Endothelial cell of umbilical vein (primary cell): ENCODE measurements around the gene LAMTOR2. TPM values are rescaled to one million over a fixed set of nuclear protein-coding genes. Genes with fewer than 3 reads are reported as not detected.

Source experiments
- BruUV-seq: library from RNA; stranded (reverse); fragments of 400-500 nt; replicated peaks from 2 replicates; lab custom pipeline; 2021; lab: Mats Ljungman, UMichigan
- CTCF ChIA-PET: fragments of 300-600, 350-600 bp; sonication (Branson Sonifier 250); formaldehyde crosslinking; loops from one replicate; lab custom pipeline; 2021; ENCODE audit warnings: antibody characterized with exemption, inconsistent platforms; lab: Charles Lee
- POLR2A ChIA-PET: fragments of 300-600, 350-600 bp; sonication (Branson Sonifier 250); formaldehyde crosslinking; loops from one replicate; lab custom pipeline; 2021; ENCODE audit warnings: antibody characterized with exemption, inconsistent platforms; lab: Charles Lee
- DNase-seq: peaks from one replicate; pipeline ENCODE4 v3.0.0-alpha.2; 2011; ENCODE audit warnings: low read depth, low spot score
- FAIRE-seq: peaks from 2 replicates; lab custom pipeline; 2011; peaks lifted over from hg19 to GRCh38; lab: Jason Lieb, UNC
- H2AFZ ChIP-seq: 2 replicates; pipeline ENCODE4 v1.6.0; 2012; ENCODE audit warnings: low read depth, low read length, control low read depth, inconsistent platforms
- H3K27ac ChIP-seq: 2 replicates; pipeline ENCODE4 v1.5.1; 2011; ENCODE audit warnings: low read depth, mild to moderate bottlenecking, control low read depth, low read length, moderate library complexity; ENCODE audit not compliant: insufficient read depth
- H3K27me3 ChIP-seq, 2 experiments: 2 replicates each; pipeline versions ENCODE4 v1.6.0 to v1.6.1; 2011; ENCODE audit warnings: low read length in 2 of 2, mixed read lengths in 1 of 2; ENCODE audit not compliant: control insufficient read depth in 2 of 2, insufficient read depth in 2 of 2
- H3K36me3 ChIP-seq, 2 experiments: 2 replicates in 1 of 2; 3 replicates in 1 of 2; pipeline ENCODE4 v1.5.1; 2011; ENCODE audit warnings: low read length in 2 of 2, mild to moderate bottlenecking in 1 of 2, moderate library complexity in 1 of 2; ENCODE audit not compliant: control insufficient read depth in 2 of 2, insufficient read depth in 2 of 2; ENCODE audit errors: extremely low read depth in 1 of 2
- H3K4me1 ChIP-seq: 3 replicates; pipeline ENCODE4 v1.5.1; 2011; ENCODE audit warnings: mild to moderate bottlenecking, low read length; ENCODE audit not compliant: control insufficient read depth, insufficient read depth; ENCODE audit errors: extremely low read depth
- H3K4me2 ChIP-seq: 2 replicates; pipeline ENCODE4 v1.6.1; 2011; ENCODE audit warnings: low read length, control low read depth, mixed read lengths; ENCODE audit not compliant: insufficient read depth
- H3K4me3 ChIP-seq, 3 experiments: fragments of 200-600 bp in 1 of 3; sonication (generic), shearing (Covaris generic) in 1 of 3; replicated peaks in 1 of 3; 2 replicates each; pipeline ENCODE4 v1.5.1; 2011 to 2016; ENCODE audit warnings: control low read depth in 3 of 3, low read length in 3 of 3, mild to moderate bottlenecking in 2 of 3, inconsistent platforms in 1 of 3, low read depth in 1 of 3, moderate library complexity in 1 of 3; ENCODE audit not compliant: insufficient read depth in 1 of 3
- H3K79me2 ChIP-seq: 2 replicates; pipeline ENCODE4 v1.6.0; 2012; ENCODE audit warnings: low read length, inconsistent platforms; ENCODE audit not compliant: control insufficient read depth, insufficient read depth
- H3K9ac ChIP-seq: replicated peaks from 2 replicates; pipeline ENCODE3; 2011; ENCODE audit warnings: low read length, control low read depth; ENCODE audit not compliant: insufficient read depth; ENCODE audit errors: extremely low read depth
- H3K9me1 ChIP-seq: replicated peaks from 3 replicates; pipeline ENCODE4 v1.6.0; 2011; ENCODE audit warnings: mild to moderate bottlenecking, low read length; ENCODE audit not compliant: control insufficient read depth, insufficient read depth; ENCODE audit errors: extremely low read depth
- H3K9me3 ChIP-seq: replicated peaks from 2 replicates; pipeline ENCODE4 v1.5.1; 2012; ENCODE audit warnings: low read length, inconsistent platforms; ENCODE audit not compliant: control insufficient read depth, insufficient read depth
- H4K20me1 ChIP-seq: replicated peaks from 2 replicates; pipeline ENCODE3; 2011; ENCODE audit warnings: mild to moderate bottlenecking, low read length; ENCODE audit not compliant: control insufficient read depth, insufficient read depth; ENCODE audit errors: extremely low read depth
- CTCF ChIP-seq, 2 donors: IDR thresholded peaks; 1 replicate in 1 of 2; 2 replicates in 1 of 2; pipeline ENCODE4 v1.5.1; 2011; ENCODE audit warnings: low read length in 2 of 2, mild to moderate bottlenecking in 2 of 2, moderate library complexity in 2 of 2, control low read depth in 1 of 2, inconsistent platforms in 1 of 2, low read depth in 1 of 2; ENCODE audit not compliant: insufficient read depth in 1 of 2; ENCODE audit errors: extremely low read depth in 1 of 2
- EZH2 ChIP-seq: IDR thresholded peaks from 2 replicates; pipeline ENCODE4 v1.6.1; 2012; ENCODE audit warnings: borderline replicate concordance, low read depth, mild to moderate bottlenecking, moderate library complexity, low read length, inconsistent platforms; ENCODE audit not compliant: severe bottlenecking
- FOS ChIP-seq: IDR thresholded peaks from 2 replicates; pipeline ENCODE4 v1.6.1; 2011; ENCODE audit warnings: mild to moderate bottlenecking, low read length, moderate library complexity, borderline replicate concordance; ENCODE audit not compliant: insufficient read depth
- GATA2 ChIP-seq: IDR thresholded peaks from 2 replicates; pipeline ENCODE4 v1.7.0; 2011; ENCODE audit warnings: low read depth, mild to moderate bottlenecking, moderate library complexity, mixed read lengths, low read length; ENCODE audit not compliant: insufficient read length, insufficient read depth
- JUN ChIP-seq: IDR thresholded peaks from 2 replicates; pipeline ENCODE4 v1.6.1; 2011; ENCODE audit warnings: borderline replicate concordance, low read depth; ENCODE audit not compliant: insufficient read length, insufficient read depth
- MAX ChIP-seq: IDR thresholded peaks from 2 replicates; pipeline ENCODE4 v1.6.1; 2011; ENCODE audit not compliant: insufficient read depth, insufficient read length
- MYC ChIP-seq: IDR thresholded peaks from one replicate; pipeline ENCODE4 v1.6.1; 2011; ENCODE audit warnings: mild to moderate bottlenecking, low read depth, low read length
- POLR2A ChIP-seq: IDR thresholded peaks from 2 replicates; pipeline ENCODE4 v1.6.1; 2012; ENCODE audit warnings: low read depth, mild to moderate bottlenecking, control low read depth, low read length
- POLR2AphosphoS5 ChIP-seq: IDR thresholded peaks from 2 replicates; pipeline ENCODE4 v1.6.1; 2012; ENCODE audit warnings: low read depth, mild to moderate bottlenecking, control low read depth, low read length, moderate library complexity; ENCODE audit not compliant: insufficient read depth
- dilution Hi-C: fragments of 300-500 bp; cut with MboI; formaldehyde crosslinking; loops from one replicate; pipeline ENCODE4 v1.15.0; 2019; ENCODE audit warnings: low sequenced_read_pairs; ENCODE audit not compliant: extremely low pct_ligation_motif_present
- intact Hi-C: fragments of 100-400 bp; cut with micrococcal nuclease; formaldehyde crosslinking; loops from one replicate; pipeline ENCODE4 v1.10.0; 2022
- polyA plus RNA-seq, 4 experiments: library from polyadenylated mRNA; depleted of rRNA in 3 of 4; stranded (reverse) in 3 of 4; unstranded in 1 of 4; fragments of >200 nt; gene quantifications; 2 replicates each; pipeline versions ENCODE4 v1.2.1 to v1.2.3, GENCODE V29; 2011 to 2012; ENCODE audit warnings: missing spikeins in 1 of 4
- total RNA-seq: library from RNA; stranded (reverse); gene quantifications from 2 replicates; pipeline ENCODE4 v1.2.3, GENCODE V29; 2021

The LAMTOR2 gene
- total and polyA plus RNA-seq, 2 donors (not counting 3 experiments of a cell fraction or from before 2014, with no cell fraction given) = 77.7 to 136 TPM

DNA sequence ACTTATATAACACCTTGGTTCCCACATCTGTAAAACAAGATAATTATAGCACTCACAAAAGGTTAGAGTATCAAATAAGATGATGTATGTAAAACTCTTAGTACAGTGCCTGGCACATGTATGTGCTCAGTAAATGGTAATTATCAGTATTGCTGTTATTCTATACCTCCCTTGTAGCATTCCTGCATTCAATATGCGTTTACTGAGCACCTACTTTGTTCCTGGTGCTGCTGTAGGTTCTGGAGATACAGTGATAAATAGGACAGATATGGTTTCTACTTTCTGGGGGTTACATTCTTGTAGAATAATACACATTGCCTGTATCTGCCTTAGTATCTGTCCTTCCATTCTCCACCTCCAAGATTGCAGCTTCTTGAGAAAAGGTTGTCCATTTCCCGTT is 32.6 kb upstream of the LAMTOR2 start:
- Histone ChIP-seq H3K36me3 (peaks cover 3 to 7% of the 10 kb centered on the region in 2 experiments), H3K27me3 (no peaks in the 10 kb centered on the region), H3K79me2 (peaks cover 25% of the 10 kb centered on the region), H4K20me1 (no peaks in the 10 kb centered on the region), H3K27ac (no peak overlapping the region), H3K4me2 (no peak overlapping the region), H3K9ac (no peak overlapping the region), H3K9me1 (no peaks in the 10 kb centered on the region), H3K4me3 (no peak overlapping the region), H3K4me1 (peaks cover 10% of the 10 kb centered on the region), H3K9me3 (no peaks in the 10 kb centered on the region), H2AFZ (no peak overlapping the region)
- TF ChIP-seq POLR2A = no peak
- TF ChIP-seq JUN = no peak
- TF ChIP-seq POLR2AphosphoS5 = no peak
- TF ChIP-seq MYC = no peak
- TF ChIP-seq GATA2 = no peak
- TF ChIP-seq CTCF (IDR thresholded peaks at IDR 0.05; ENCODE audit: extremely low read depth in 1 of 2, insufficient read depth in 1 of 2, low read depth in 1 of 2, low read length in 2 of 2) = no peak
- no peak for TF ChIP-seq FOS
- no peak for TF ChIP-seq EZH2
- TF ChIP-seq MAX = no peak
- no peak for FAIRE-seq
- CTCF ChIA-PET = interaction anchor here (0.9 kb wide), 1 partner anchor 45 kb away, joined by 6 read pairs; no protein-coding TSS in a partner anchor
- dilution Hi-C loops (no loop called here), intact Hi-C loops (loop anchor here (1.0 kb wide), 1 partner anchor 32 kb away; the partner anchor contains the start of gene LAMTOR2)
- POLR2A ChIA-PET = no interaction called here
- no peak for DNase-seq
- no TSS peak for BruUV-seq
